HepG2 (cell line): ENCODE measurements around the gene PNPLA8. TPM values are rescaled to one million over a fixed set of nuclear protein-coding genes. Genes with fewer than 3 reads are reported as not detected.

Experiments
- ATAC-seq: fragments of 200-7000 bp; cut with Tn5 transposase; 3 replicates; pipeline ENCODE4 v1.9.1; 2020; ENCODE audit warnings: mild to moderate bottlenecking, moderate library complexity
- BruUV-seq: library from RNA; stranded (reverse); fragments of 400-500 nt; replicated peaks from 2 replicates; lab custom pipeline; 2021; lab: Mats Ljungman, UMichigan
- CTCF ChIA-PET: fragments of 300-600 bp; formaldehyde crosslinking; extraction: SDS; loops from one replicate; lab custom pipeline; 2021; ENCODE audit warnings: low total read pairs, inconsistent platforms, low intra/inter-chr PET ratio; lab: Yijun Ruan, JAX
- POLR2A ChIA-PET: fragments of 350-600 bp; sonication (Branson Sonifier 250); formaldehyde crosslinking; loops from one replicate; lab custom pipeline; 2020; ENCODE audit warnings: antibody characterized with exemption, inconsistent platforms; lab: Yijun Ruan, JAX
- DNase-seq: peaks from one replicate; pipeline ENCODE4 v3.0.0-alpha.2; 2015; ENCODE audit warnings: low spot score
- FAIRE-seq: peaks from 3 replicates; lab custom pipeline; 2011; peaks lifted over from hg19 to GRCh38; lab: Jason Lieb, UNC
- H2AFZ ChIP-seq: one replicate; pipeline ENCODE4 v1.6.1; 2011; ENCODE audit warnings: low read length, inconsistent platforms
- H3K27ac ChIP-seq: fragments of 300-600 bp; 3 replicates; pipeline ENCODE4 v1.8.0; 2011; ENCODE audit warnings: mixed run types, mild to moderate bottlenecking, mixed read lengths, low read length, inconsistent platforms; ENCODE audit not compliant: insufficient read depth; ENCODE audit errors: extremely low read length
- H3K27me3 ChIP-seq, 2 experiments: fragments of 200-600 bp in 1 of 2; 2 replicates in 1 of 2; 3 replicates in 1 of 2; pipeline versions ENCODE4 v1.6.0 to v1.8.0; 2011; ENCODE audit warnings: low read length in 2 of 2, mild to moderate bottlenecking in 2 of 2, moderate library complexity in 2 of 2, inconsistent platforms in 1 of 2; ENCODE audit not compliant: insufficient read depth in 2 of 2, control insufficient read depth in 1 of 2
- H3K36me3 ChIP-seq, 2 experiments: fragments of 200-600 bp in 1 of 2; replicated peaks in 1 of 2; 2 replicates in 1 of 2; 3 replicates in 1 of 2; pipeline versions ENCODE4 v1.5.1 to v1.8.0; 2011; ENCODE audit warnings: low read length in 2 of 2, inconsistent platforms in 1 of 2; ENCODE audit not compliant: insufficient read depth in 2 of 2, control insufficient read depth in 1 of 2
- H3K4me1 ChIP-seq: 2 replicates; pipeline ENCODE4 v1.5.1; 2012; ENCODE audit warnings: low read length, inconsistent platforms; ENCODE audit not compliant: insufficient read depth
- H3K4me2 ChIP-seq: 2 replicates; pipeline ENCODE4 v1.6.0; 2011; ENCODE audit warnings: low read depth, low read length, inconsistent platforms
- H3K4me3 ChIP-seq, 3 experiments: fragments of 200-600 bp in 1 of 3; sonication (generic), shearing (Covaris generic) in 1 of 3; replicated peaks in 1 of 3; 2 replicates each; pipeline ENCODE4 v1.5.1; 2011 to 2016; ENCODE audit warnings: low read length in 3 of 3, inconsistent platforms in 2 of 3, low read depth in 2 of 3, mild to moderate bottlenecking in 2 of 3, control low read depth in 1 of 3, mixed read lengths in 1 of 3; ENCODE audit not compliant: insufficient read depth in 1 of 3
- H3K79me2 ChIP-seq: one replicate; pipeline ENCODE4 v1.6.1; 2011; ENCODE audit warnings: low read length, inconsistent platforms; ENCODE audit not compliant: insufficient read depth
- H3K9ac ChIP-seq: 2 replicates; pipeline ENCODE4 v1.6.0; 2011; ENCODE audit warnings: mild to moderate bottlenecking, low read depth, low read length, inconsistent platforms; ENCODE audit not compliant: insufficient read depth
- H3K9me3 ChIP-seq: 2 replicates; pipeline ENCODE4 v1.5.1; 2012; ENCODE audit warnings: mild to moderate bottlenecking, low read length
- H4K20me1 ChIP-seq: 2 replicates; pipeline ENCODE4 v1.6.0; 2011; ENCODE audit warnings: inconsistent platforms, mild to moderate bottlenecking, low read length, moderate library complexity; ENCODE audit not compliant: insufficient read depth
- FOXC1 ChIP-seq: sonication (generic); formaldehyde crosslinking; IDR thresholded peaks from 2 replicates; pipeline ENCODE4 v1.8.0; 2022; ENCODE audit warnings: mild to moderate bottlenecking, missing genetic modification reagents, borderline replicate concordance
- FOXM1 ChIP-seq: sonication (generic); formaldehyde crosslinking; IDR thresholded peaks from 2 replicates; pipeline ENCODE4 v1.5.0; 2020; ENCODE audit warnings: missing genetic modification reagents
- HNRNPUL1 ChIP-seq: fragments of 200-400 bp; formaldehyde crosslinking; IDR thresholded peaks from 2 replicates; pipeline ENCODE4 v1.6.1; 2017; ENCODE audit warnings: low read depth, mild to moderate bottlenecking, low read length, moderate library complexity
- KAT2B ChIP-seq: fragments of 150-350 bp; IDR thresholded peaks from 2 replicates; pipeline ENCODE4 v1.6.1; 2014; ENCODE audit warnings: low read depth, low read length, borderline replicate concordance
- MAFK ChIP-seq, 2 experiments: IDR thresholded peaks in 1 of 2; conservative IDR thresholded peaks in 1 of 2; 2 replicates each; pipeline ENCODE4 v1.6.1; 2011; ENCODE audit warnings: improper control_type of control experiment in 2 of 2, low read length in 2 of 2
- NONO ChIP-seq, 2 experiments: fragments of 450-650 bp in 1 of 2; sonication (generic) in 1 of 2; formaldehyde crosslinking in 1 of 2; IDR thresholded peaks in 1 of 2; conservative IDR thresholded peaks in 1 of 2; 2 replicates each; pipeline versions ENCODE4 v1.6.1 to v1.8.0; 2017 to 2022; ENCODE audit warnings: mild to moderate bottlenecking in 1 of 2, missing genetic modification reagents in 1 of 2, moderate library complexity in 1 of 2
- NRL ChIP-seq: sonication (generic); formaldehyde crosslinking; IDR thresholded peaks from 2 replicates; pipeline ENCODE4 v1.5.0; 2020; ENCODE audit warnings: missing genetic modification reagents, mild to moderate bottlenecking, moderate library complexity, borderline replicate concordance
- SMYD3 ChIP-seq: sonication (generic); formaldehyde crosslinking; IDR thresholded peaks from 2 replicates; pipeline ENCODE4 v1.8.1; 2023; ENCODE audit warnings: mild to moderate bottlenecking, missing genetic modification reagents
- TBL1XR1 ChIP-seq: fragments of 150-350 bp; IDR thresholded peaks from 2 replicates; pipeline ENCODE4 v1.6.1; 2014; ENCODE audit warnings: borderline replicate concordance, low read length; ENCODE audit not compliant: partially characterized antibody
- ZNF329 ChIP-seq: sonication (generic); formaldehyde crosslinking; IDR thresholded peaks from 2 replicates; pipeline ENCODE4 v1.9.0; 2021; ENCODE audit warnings: low read depth, mild to moderate bottlenecking, missing genetic modification reagents
- ZNF331 ChIP-seq: sonication (generic); formaldehyde crosslinking; IDR thresholded peaks from 2 replicates; pipeline ENCODE4 v1.4.0; 2020; ENCODE audit warnings: missing genetic modification reagents
- ZNF7 ChIP-seq: IDR thresholded peaks from 2 replicates; pipeline ENCODE4 v1.6.1; 2016; ENCODE audit warnings: missing biosample characterization, missing genetic modification reagents
- ZNF841 ChIP-seq: sonication (generic); formaldehyde crosslinking; IDR thresholded peaks from 2 replicates; pipeline ENCODE4 v1.8.1; 2023; ENCODE audit warnings: missing genetic modification reagents, borderline replicate concordance
- WGBS: methylation state at CpG from one replicate; pipeline ENCODE4 v1.1.6; 2017; ENCODE audit warnings: low lambda C conversion rate; 5-methylcytosine and 5-hydroxymethylcytosine counted together
- in situ Hi-C: cut with HindIII; loops from 2 replicates; pipeline ENCODE4 v1.10.0; 2017; ENCODE audit warnings: low pct_unique_long_range_greater_than_20kb; ENCODE audit not compliant: extremely low pct_ligation_motif_present
- intact Hi-C: fragments of 100-400 bp; cut with micrococcal nuclease; formaldehyde crosslinking; loops from one replicate; pipeline ENCODE4 v1.10.0; 2022; ENCODE audit not compliant: unreplicated experiment
- polyA plus RNA-seq, 8 experiments: library from polyadenylated mRNA; depleted of rRNA in 3 of 8; stranded (reverse) in 7 of 8; unstranded in 1 of 8; fragments of >200 nt; fragmentation: Illumina TruSeq in 4 of 8; extraction: Trizol in 4 of 8; gene quantifications; 2 replicates each; pipeline versions ENCODE4 v1.2.1 to v1.2.3, GENCODE V29; 2011 to 2016; ENCODE audit warnings: low read depth in 4 of 8, missing spikeins in 1 of 8, mixed read lengths in 1 of 8; ENCODE audit not compliant: insufficient read depth in 1 of 8
- total RNA-seq, 5 experiments: library from RNA; depleted of rRNA; stranded (reverse); fragments of >200 nt; fragmentation: Illumina TruSeq; extraction: Trizol; gene quantifications; 2 replicates each; pipeline ENCODE4 v1.2.3, GENCODE V29; 2016; ENCODE audit warnings: low read depth in 1 of 5
- TF ChIP-seq, protein P1 (sequence below): sonication (generic); formaldehyde crosslinking; IDR thresholded peaks from 2 replicates; pipeline ENCODE4 v1.5.0; 2020; ENCODE audit warnings: mild to moderate bottlenecking, missing genetic modification reagents, moderate library complexity
- TF ChIP-seq, protein P2 (sequence below): sonication (generic); formaldehyde crosslinking; IDR thresholded peaks from 2 replicates; pipeline ENCODE4 v1.4.0; 2020; ENCODE audit warnings: missing genetic modification reagents
- TF ChIP-seq, protein P3 (sequence below): IDR thresholded peaks from 2 replicates; pipeline ENCODE4 v1.6.1; 2012; ENCODE audit warnings: inconsistent platforms

Gene PNPLA8
- total and polyA plus RNA-seq, 2 of the 13 experiments (the other 11 are each of a cell fraction or from before 2014, with no cell fraction given) = 6.3 to 11.4 TPM

DNA sequence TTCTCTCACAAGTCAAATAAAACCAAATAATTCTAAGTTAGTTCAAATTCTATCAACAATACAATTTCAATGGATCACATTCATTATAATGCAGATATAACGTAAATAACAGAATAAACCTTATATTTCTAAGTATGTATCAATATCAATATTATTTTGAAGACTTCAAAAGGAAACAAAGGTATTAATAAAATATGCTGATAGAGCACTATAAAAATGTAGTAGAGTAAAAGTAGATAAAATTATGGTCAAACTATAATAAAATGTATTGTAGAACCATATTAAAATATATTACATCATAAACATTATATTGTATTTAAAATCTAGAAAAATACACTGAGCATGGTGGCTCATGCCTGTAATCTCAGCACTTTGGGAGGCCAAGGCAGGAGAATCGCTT lies 46.2 kb downstream of the PNPLA8 start:
- Histone ChIP-seq H4K20me1 (no peaks in the 10 kb centered on the region), H3K4me3 (no peak overlapping the region), H3K4me2 (no peak overlapping the region), H3K9ac (no peak overlapping the region), H3K9me3 (no peaks in the 10 kb centered on the region), H2AFZ (no peak overlapping the region), H3K36me3 (peaks cover 0 to 11% of the 10 kb centered on the region in 2 experiments; a peak in 2 of 5 replicates), H3K27ac (no peak overlapping the region), H3K4me1 (no peaks in the 10 kb centered on the region), H3K27me3 (no peaks in the 10 kb centered on the region), H3K79me2 (no peaks in the 10 kb centered on the region)
- DNase-seq (no peak), FAIRE-seq (no peak), ATAC-seq (no peak)
- POLR2A ChIA-PET = no interaction called here
- BruUV-seq = no TSS peak
- CTCF ChIA-PET = no interaction called here
- 93% methylated on average over 2 of the region's 2 CpGs for WGBS
- in situ Hi-C loops (no loop called here), intact Hi-C loops (no loop called here)
- peak in 1 of 2 experiments; percentile 57; a peak in 2 of 4 replicates for TF ChIP-seq MAFK (conservative IDR thresholded peaks at IDR 0.05 in 1 of 2, IDR thresholded peaks at IDR 0.05 in 1 of 2; ENCODE audit: low read length in 2 of 2)
- TF ChIP-seq TBL1XR1 = no peak

DNA sequence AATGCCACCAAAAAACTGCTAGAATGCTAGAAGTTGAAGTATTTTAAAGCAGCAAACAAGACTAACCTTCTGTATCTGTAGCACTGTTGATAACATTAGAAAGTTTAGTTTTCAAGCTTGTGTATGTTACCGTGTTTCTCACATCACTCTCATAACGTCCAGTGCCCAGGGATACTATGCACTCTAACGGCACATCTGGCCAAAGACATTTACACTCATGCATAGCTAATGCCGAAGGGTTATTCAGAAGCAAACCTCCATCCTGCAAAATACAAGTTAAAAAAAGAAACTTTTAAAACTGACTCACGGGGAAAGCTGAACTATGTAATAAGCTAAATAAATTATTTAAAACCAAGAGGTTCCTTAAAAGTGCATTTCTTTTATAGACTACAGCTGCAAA lies 46.8 kb downstream of the PNPLA8 start:
- no TSS peak for BruUV-seq
- H3K36me3 ChIP-seq = peaks cover 0 to 11% of the 10 kb centered on the region in 2 experiments; a peak in 2 of 5 replicates
- no peak overlapping the region for H3K4me3 ChIP-seq
- POLR2A ChIA-PET = no interaction called here
- ATAC-seq (no peak), DNase-seq (no peak), FAIRE-seq (no peak)
- no peaks in the 10 kb centered on the region for H3K4me1 ChIP-seq
- H3K79me2 ChIP-seq = no peaks in the 10 kb centered on the region
- H3K9ac ChIP-seq = no peak overlapping the region
- intact Hi-C loops = no loop called here
- no peaks in the 10 kb centered on the region for H4K20me1 ChIP-seq
- no peaks in the 10 kb centered on the region for H3K27me3 ChIP-seq
- H3K4me2 ChIP-seq = no peak overlapping the region
- in situ Hi-C loops = no loop called here
- no peak overlapping the region for H3K27ac ChIP-seq
- WGBS = 96% methylated on average over 5 of the region's 5 CpGs
- CTCF ChIA-PET = no interaction called here
- no peak overlapping the region for H2AFZ ChIP-seq
- H3K9me3 ChIP-seq = no peaks in the 10 kb centered on the region
- TF ChIP-seq FOXC1 (CRISPR knock-in tag) (no peak), NONO (IDR thresholded peaks at IDR 0.05) (no peak), NONO (CRISPR knock-in tag; conservative IDR thresholded peaks at IDR 0.05) (no peak), HNRNPUL1 (no peak), ZNF7 (no peak), ZNF331 (CRISPR knock-in tag) (no peak), ZNF841 (CRISPR knock-in tag) (no peak), SMYD3 (CRISPR knock-in tag) (no peak), NRL (CRISPR knock-in tag) (no peak), ZNF329 (CRISPR knock-in tag) (no peak), KAT2B (no peak), FOXM1 (CRISPR knock-in tag) (no peak)
- TF ChIP-seq, protein P1, sequence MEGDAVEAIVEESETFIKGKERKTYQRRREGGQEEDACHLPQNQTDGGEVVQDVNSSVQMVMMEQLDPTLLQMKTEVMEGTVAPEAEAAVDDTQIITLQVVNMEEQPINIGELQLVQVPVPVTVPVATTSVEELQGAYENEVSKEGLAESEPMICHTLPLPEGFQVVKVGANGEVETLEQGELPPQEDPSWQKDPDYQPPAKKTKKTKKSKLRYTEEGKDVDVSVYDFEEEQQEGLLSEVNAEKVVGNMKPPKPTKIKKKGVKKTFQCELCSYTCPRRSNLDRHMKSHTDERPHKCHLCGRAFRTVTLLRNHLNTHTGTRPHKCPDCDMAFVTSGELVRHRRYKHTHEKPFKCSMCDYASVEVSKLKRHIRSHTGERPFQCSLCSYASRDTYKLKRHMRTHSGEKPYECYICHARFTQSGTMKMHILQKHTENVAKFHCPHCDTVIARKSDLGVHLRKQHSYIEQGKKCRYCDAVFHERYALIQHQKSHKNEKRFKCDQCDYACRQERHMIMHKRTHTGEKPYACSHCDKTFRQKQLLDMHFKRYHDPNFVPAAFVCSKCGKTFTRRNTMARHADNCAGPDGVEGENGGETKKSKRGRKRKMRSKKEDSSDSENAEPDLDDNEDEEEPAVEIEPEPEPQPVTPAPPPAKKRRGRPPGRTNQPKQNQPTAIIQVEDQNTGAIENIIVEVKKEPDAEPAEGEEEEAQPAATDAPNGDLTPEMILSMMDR = no peak
- TF ChIP-seq, protein P2, sequence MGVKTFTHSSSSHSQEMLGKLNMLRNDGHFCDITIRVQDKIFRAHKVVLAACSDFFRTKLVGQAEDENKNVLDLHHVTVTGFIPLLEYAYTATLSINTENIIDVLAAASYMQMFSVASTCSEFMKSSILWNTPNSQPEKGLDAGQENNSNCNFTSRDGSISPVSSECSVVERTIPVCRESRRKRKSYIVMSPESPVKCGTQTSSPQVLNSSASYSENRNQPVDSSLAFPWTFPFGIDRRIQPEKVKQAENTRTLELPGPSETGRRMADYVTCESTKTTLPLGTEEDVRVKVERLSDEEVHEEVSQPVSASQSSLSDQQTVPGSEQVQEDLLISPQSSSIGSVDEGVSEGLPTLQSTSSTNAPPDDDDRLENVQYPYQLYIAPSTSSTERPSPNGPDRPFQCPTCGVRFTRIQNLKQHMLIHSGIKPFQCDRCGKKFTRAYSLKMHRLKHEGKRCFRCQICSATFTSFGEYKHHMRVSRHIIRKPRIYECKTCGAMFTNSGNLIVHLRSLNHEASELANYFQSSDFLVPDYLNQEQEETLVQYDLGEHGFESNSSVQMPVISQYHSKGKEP (CRISPR knock-in tag) = no peak
- TF ChIP-seq, protein P3, sequence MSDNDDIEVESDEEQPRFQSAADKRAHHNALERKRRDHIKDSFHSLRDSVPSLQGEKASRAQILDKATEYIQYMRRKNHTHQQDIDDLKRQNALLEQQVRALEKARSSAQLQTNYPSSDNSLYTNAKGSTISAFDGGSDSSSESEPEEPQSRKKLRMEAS = no peak
